ENCODE data around the gene KANK4. TPM values are rescaled to one million over a fixed set of nuclear protein-coding genes. Genes with fewer than 3 reads are reported as not detected.

Gene KANK4
- 2.4 TPM for total RNA-seq

- DNase-seq (ENCODE audit: low spot score) (peak; percentile 63), ATAC-seq (peak; percentile 72)
Measured at GRCh38 chr1:62318756-62319544, at the start of gene KANK4. Gene KANK4, minus strand, starts transcription at chr1:62319434. Its CDS starts 37,870 bp downstream, at chr1:62281564.

DNA sequence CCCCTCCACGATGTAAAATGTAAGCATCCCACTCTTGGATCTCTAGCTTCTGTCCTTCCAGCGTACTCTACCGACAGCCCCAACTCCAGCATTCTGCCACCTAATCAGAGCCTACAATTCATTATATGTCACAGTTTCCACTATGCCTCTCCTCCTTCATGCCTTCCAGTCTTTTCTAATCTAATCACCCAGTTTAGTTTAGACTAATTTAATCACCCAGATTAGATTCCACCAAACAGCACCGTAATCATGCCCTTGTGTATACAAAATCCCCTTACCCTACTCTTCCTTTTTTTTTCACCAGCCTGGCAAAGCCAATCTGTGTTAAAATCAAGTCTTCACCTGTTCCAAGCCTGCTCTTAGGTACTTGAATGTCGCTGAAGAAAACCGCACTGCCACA lies 49.8 kb upstream of the KANK4 start:
- ATAC-seq (no peak), DNase-seq (ENCODE audit: low spot score) (no peak)

GRCh38 chr1:62367005-62367557 lies 47.8 kb upstream of the KANK4 start:
- no peak for ATAC-seq
- no peak for DNase-seq (ENCODE audit: low spot score)

DNA sequence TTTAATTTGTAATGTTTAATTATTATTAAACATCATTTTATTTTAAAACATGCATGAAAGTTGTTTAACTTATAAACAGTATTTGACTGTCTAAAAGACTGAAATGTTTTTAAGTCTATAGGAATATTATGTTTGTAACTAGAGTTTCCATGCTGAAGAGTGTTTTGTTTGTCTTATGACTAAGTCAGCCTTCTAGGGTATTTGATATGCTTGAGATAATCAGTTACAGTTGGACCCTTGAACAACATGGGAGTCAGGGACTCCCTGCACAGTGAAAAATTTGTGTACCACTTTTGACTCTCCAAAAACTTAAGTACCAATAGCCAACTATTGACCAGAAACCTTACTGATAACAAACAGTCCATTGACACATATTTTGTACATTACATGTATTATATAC lies 45.5 kb upstream of the KANK4 start:
- DNase-seq (ENCODE audit: low spot score) = no peak
- no peak for ATAC-seq

GRCh38 chr1:62362926-62363325 lies 43.7 kb upstream of the KANK4 start:
- no peak for DNase-seq (ENCODE audit: low spot score)
- ATAC-seq = no peak

GRCh38 chr1:62362061-62362917 lies 43.1 kb upstream of the KANK4 start:
- no peak for ATAC-seq
- DNase-seq (ENCODE audit: low spot score) = no peak

- ATAC-seq = no peak
- DNase-seq (ENCODE audit: low spot score) = no peak
Measured at GRCh38 chr1:62361431-62361830, 42.2 kb upstream of the KANK4 start.

GRCh38 chr1:62358665-62359373 lies 39.6 kb upstream of the KANK4 start:
- ATAC-seq = no peak
- no peak for DNase-seq (ENCODE audit: low spot score)

DNA sequence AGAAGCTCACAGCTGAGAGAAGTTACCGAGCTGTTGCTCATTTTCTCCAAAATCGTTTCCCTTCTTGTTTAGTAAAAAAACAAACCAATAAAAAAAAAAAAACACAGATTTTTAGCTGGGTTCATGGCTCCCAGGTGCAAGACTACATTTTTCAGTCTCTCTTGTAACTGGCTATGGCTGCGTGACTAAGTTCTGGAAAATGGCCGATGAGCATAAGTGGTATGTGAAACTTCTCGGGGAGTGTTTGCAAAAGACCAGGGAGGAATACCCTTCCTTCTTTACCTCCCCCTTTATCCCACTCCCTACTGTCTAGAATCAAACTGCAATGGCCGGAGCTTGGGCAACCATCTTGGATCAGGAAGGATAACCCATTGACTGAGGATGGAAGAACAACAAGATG lies 38.7 kb upstream of the KANK4 start:
- no peak for ATAC-seq
- DNase-seq (ENCODE audit: low spot score) = no peak

GRCh38 chr1:62356257-62356835 lies 37.1 kb upstream of the KANK4 start:
- DNase-seq (ENCODE audit: low spot score) (no peak), ATAC-seq (no peak)

DNA sequence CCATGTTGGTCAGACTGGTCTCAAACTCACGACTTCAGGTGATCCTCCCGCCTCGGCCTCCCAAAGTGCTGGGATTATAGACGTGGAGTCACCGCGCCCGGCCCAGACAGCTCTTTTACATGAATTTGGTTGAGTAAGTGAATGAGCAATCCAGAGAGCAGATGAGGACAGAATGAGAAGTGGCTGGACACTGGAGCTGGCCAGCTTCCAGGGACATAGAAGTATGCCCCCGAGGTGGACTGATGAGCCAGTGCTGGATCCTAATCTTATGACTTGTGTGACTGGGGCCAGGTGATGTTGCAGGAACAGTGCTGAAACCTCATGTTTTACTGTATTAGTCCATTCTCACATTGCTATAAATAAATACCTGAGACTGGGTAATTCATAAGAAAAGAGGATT lies 35.9 kb upstream of the KANK4 start:
- ATAC-seq (no peak), DNase-seq (ENCODE audit: low spot score) (no peak)

DNA sequence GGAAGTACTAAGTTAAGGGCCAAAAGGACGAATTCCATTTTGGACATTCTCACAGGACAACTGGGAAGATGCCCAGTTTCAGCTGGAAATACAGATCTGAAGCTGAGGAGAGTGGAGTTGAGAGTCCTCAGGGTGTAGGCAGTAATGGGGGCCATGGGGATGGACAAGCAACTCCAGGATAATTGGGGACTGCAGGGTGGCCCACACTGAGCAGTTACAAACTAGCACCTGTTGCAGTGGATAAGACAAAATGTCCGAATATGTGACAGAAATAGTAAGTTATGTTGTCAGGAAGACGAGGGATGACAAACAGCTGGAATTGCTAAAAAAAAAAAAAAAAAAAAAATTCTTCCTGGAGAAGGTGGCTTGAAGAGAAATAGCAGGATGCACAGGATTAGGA lies 34.6 kb upstream of the KANK4 start:
- DNase-seq (ENCODE audit: low spot score) (no peak), ATAC-seq (no peak)

- ATAC-seq = no peak
Measured at GRCh38 chr1:62352387-62352786, 33.2 kb upstream of the KANK4 start.

DNA sequence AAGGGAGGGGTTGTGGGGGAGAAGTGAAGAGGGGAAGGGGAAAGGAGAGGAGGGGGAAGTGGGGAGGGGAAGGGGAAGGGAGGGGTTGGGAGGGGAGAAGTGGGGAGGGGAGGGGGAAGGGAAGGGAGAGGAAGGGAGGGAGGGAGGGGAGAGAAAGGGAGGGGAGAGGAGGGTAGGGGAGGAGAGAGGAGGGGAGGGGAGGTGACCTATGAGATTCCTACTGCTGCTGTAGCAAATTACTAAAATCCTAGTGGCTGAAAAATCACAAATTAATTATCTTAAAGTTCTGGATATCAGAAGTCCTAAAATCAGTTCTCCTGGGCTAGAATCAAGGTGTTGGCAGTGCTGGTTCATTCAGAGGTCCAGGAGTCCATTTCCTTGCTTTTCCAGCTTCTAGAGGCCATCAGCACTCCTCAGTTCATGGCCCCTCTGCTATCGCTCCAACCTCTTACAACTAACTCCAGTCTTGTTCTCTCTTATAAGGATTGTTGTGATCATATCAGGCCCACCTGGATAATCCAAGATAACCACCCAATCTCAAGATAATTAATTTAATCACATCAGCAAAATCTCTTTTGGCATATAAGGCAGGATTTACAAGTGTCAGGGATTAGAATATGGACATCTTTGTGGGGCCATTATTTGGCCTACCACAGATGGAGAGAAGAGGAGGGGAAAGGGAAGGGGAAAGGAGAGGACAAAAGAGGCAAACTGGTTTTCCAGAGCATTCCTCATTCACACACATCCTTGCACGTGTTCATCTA lies 30.4 kb upstream of the KANK4 start:
- DNase-seq (ENCODE audit: low spot score) (no peak), ATAC-seq (no peak)

More at GRCh38 chr1:62352387-62352786, 33.2 kb upstream of the KANK4 start:
- no peak for DNase-seq (ENCODE audit: low spot score)

DNA sequence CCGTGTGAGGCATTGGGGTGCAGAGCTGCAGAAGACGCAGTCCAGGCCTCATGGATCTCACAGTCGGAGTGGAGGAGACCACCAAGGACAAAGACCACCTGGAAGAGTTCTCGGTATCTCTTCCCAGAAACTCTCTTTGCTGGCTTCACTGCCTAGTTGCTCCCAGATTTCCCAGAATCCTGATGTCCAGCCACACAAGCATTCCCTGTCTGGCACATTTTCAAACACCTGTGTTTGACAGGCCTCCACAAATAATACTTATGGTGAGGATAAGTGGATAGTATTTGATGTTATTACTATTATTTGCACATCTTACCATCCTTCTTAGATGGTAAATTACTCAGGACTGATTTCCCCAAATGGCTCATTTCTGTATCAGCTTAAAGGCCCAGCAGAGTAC lies 27.7 kb upstream of the KANK4 start:
- no peak for ATAC-seq
- no peak for DNase-seq (ENCODE audit: low spot score)

DNA sequence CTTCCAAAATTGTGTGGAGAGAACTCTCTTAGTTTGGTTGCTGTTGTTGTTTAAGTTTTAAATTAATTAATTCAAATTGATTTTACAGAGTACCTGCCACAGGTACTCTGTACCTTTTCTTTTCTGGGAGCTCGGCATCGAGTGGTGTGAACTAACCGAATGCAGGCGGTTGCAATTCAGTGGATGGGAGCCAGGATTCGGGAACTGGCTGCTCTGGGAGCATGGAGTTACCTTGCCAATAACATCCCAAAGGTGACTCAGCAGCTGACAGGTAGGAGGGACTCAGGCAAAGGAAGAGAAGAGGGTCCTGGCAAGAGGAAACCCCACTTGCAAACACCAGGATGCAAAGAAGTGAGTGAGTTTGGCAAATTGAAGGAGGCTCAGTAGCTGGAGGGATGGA lies 24.7 kb upstream of the KANK4 start:
- ATAC-seq (no peak), DNase-seq (ENCODE audit: low spot score) (no peak)

DNA sequence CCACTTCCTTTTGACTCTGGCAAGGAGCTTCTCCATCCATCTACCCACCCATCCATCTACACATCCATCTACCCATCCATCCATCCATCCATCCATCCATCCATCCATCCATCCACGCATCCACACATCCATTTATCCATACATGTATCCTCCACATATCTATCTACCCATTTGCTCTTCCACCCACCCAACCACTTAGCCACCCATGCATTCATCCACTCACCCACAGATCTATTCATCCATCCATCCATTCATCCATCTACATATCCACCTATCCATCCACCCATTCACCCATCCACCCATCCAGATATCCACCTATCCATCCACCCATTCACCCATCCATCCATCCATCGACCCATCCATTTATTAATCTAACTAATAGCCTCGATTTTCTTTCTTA lies 23.0 kb upstream of the KANK4 start:
- DNase-seq (ENCODE audit: low spot score) = no peak
- no peak for ATAC-seq

DNA sequence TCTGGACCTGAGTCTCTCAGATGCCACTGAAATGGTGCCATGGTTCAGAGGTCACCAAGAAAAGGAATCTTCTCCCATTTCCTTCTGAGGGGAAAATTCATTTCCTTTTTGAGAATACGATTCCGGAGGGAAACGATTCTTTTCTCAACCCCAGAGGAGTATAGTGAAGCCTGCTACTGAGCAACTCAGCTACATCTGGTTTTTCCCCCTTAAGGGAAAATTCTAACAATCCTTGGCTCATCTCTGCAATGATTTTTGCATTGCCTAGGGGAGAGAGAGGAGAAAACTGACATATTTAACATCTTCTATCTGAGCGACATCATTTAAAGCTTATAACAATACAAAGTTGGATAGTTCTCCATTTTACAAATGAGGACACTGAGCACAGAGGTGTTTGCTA lies 22.4 kb upstream of the KANK4 start:
- no peak for ATAC-seq
- DNase-seq (ENCODE audit: low spot score) = no peak

- ATAC-seq = no peak
Measured at GRCh38 chr1:62341089-62341488, 21.9 kb upstream of the KANK4 start.

More at GRCh38 chr1:62341089-62341488, 21.9 kb upstream of the KANK4 start:
- no peak for DNase-seq (ENCODE audit: low spot score)
